ENCODE results near the gene MSRB3. TPM values are rescaled to one million over a fixed set of nuclear protein-coding genes. Genes with fewer than 3 reads are reported as not detected.

MSRB3 gene
- total RNA-seq, 4 donors from 2014 or later = 21.7 to 56.9 (median 26.4) TPM

- H3K9me3 ChIP-seq = no peaks in the 10 kb centered on the region
- DNase-seq = no peak
- H3K27ac ChIP-seq = no peak overlapping the region
- intact Hi-C loops (cut with DNase I; ENCODE audit: low total_unique reads) (no loop called here), in situ Hi-C loops (cut with MboI; ENCODE audit: low pct_ligation_motif_present in 1 of 4, low pct_unique_long_range_greater_than_20kb in 1 of 4, low sequenced_read_pairs in 3 of 4) (no loop called here)
- H3K4me3 ChIP-seq = no peak overlapping the region
- H3K4me1 ChIP-seq = no peaks in the 10 kb centered on the region
- no peaks in the 10 kb centered on the region for H3K36me3 ChIP-seq
- H3K27me3 ChIP-seq = no peaks in the 10 kb centered on the region
- no peak for TF ChIP-seq CTCF (IDR thresholded peaks at IDR 0.05)
- 50 to 81% methylated on average over 2 of the region's 2 CpGs for WGBS, 2 donors (ENCODE audit: low coverage in 1 of 2)
These were observed 8.9 kb downstream of the MSRB3 start for GRCh38 chr12:65287426-65287825.

GRCh38 chr12:65292241-65292640 lies 13.8 kb downstream of the MSRB3 start:
- no peak overlapping the region for H3K27ac ChIP-seq
- TF ChIP-seq EP300 (IDR thresholded peaks at IDR 0.05; ENCODE audit: low read depth) = no peak
- no peak for TF ChIP-seq POLR2AphosphoS5 (IDR thresholded peaks at IDR 0.05)
- no peak for TF ChIP-seq CTCF (IDR thresholded peaks at IDR 0.05)
- no peak for TF ChIP-seq POLR2A (IDR thresholded peaks at IDR 0.05)
- no peak overlapping the region for H3K4me3 ChIP-seq
- H3K27me3 ChIP-seq = no peaks in the 10 kb centered on the region
- intact Hi-C loops (cut with DNase I; ENCODE audit: low total_unique reads) = no loop called here
- H3K9me3 ChIP-seq = no peaks in the 10 kb centered on the region
- no peaks in the 10 kb centered on the region for H3K36me3 ChIP-seq
- WGBS, 2 donors (ENCODE audit: low coverage in 1 of 2) = 77 to 92% methylated on average over 2 of the region's 2 CpGs
- H3K4me1 ChIP-seq = no peaks in the 10 kb centered on the region
- no peak for DNase-seq
- in situ Hi-C loops (cut with MboI; ENCODE audit: low pct_ligation_motif_present in 1 of 4, low pct_unique_long_range_greater_than_20kb in 1 of 4, low sequenced_read_pairs in 3 of 4) = no loop called here

- in situ Hi-C loops (cut with MboI; ENCODE audit: low pct_ligation_motif_present in 1 of 4, low pct_unique_long_range_greater_than_20kb in 1 of 4, low sequenced_read_pairs in 3 of 4) (no loop called here), intact Hi-C loops (cut with DNase I; ENCODE audit: low total_unique reads) (no loop called here)
- DNase-seq = no peak
- no peaks in the 10 kb centered on the region for H3K36me3 ChIP-seq
- 64 to 75% methylated on average over 1 of the region's 1 CpG for WGBS, 2 donors (ENCODE audit: low coverage in 1 of 2)
- H3K27me3 ChIP-seq = no peaks in the 10 kb centered on the region
- no peaks in the 10 kb centered on the region for H3K9me3 ChIP-seq
- no peaks in the 10 kb centered on the region for H3K4me1 ChIP-seq
- H3K27ac ChIP-seq = no peak overlapping the region
- TF ChIP-seq POLR2AphosphoS5 (IDR thresholded peaks at IDR 0.05) (no peak), CTCF (IDR thresholded peaks at IDR 0.05) (no peak), EP300 (IDR thresholded peaks at IDR 0.05; ENCODE audit: low read depth) (no peak), POLR2A (IDR thresholded peaks at IDR 0.05) (no peak)
- no peak overlapping the region for H3K4me3 ChIP-seq
These were observed 15.3 kb downstream of the MSRB3 start for GRCh38 chr12:65293735-65294134.

- TF ChIP-seq CTCF (IDR thresholded peaks at IDR 0.05) (no peak), EP300 (IDR thresholded peaks at IDR 0.05; ENCODE audit: low read depth) (no peak), POLR2AphosphoS5 (IDR thresholded peaks at IDR 0.05) (no peak), POLR2A (IDR thresholded peaks at IDR 0.05) (no peak)
- 81 to 83% methylated on average over 4 of the region's 4 CpGs for whole genome bisulfite sequencing, 2 donors (ENCODE audit: low coverage in 1 of 2)
- DNase-seq = no peak
- H3K9me3 ChIP-seq = no peaks in the 10 kb centered on the region
- H3K27me3 ChIP-seq = no peaks in the 10 kb centered on the region
- no peak overlapping the region for H3K27ac ChIP-seq
- no peaks in the 10 kb centered on the region for H3K36me3 ChIP-seq
- no peaks in the 10 kb centered on the region for H3K4me1 ChIP-seq
- intact Hi-C loops (cut with DNase I; ENCODE audit: low total_unique reads) = no loop called here
- H3K4me3 ChIP-seq = no peak overlapping the region
- in situ Hi-C loops (cut with MboI; ENCODE audit: low pct_ligation_motif_present in 1 of 4, low pct_unique_long_range_greater_than_20kb in 1 of 4, low sequenced_read_pairs in 3 of 4) = no loop called here
These were observed 16.3 kb downstream of the MSRB3 start for GRCh38 chr12:65294641-65295262.
